K562 (cell line): ENCODE data around the gene RDM1. TPM values are rescaled to one million over a fixed set of nuclear protein-coding genes. Genes with fewer than 3 reads are reported as not detected.

Source experiments
- ATAC-seq: fragments of 200-7000 bp; cut with Tn5 transposase; 3 replicates; pipeline ENCODE4 v1.9.1; 2020; ENCODE audit warnings: moderate library complexity
- BruUV-seq: library from RNA; stranded (reverse); fragments of 400-500 nt; replicated peaks from 2 replicates; lab custom pipeline; 2021; lab: Mats Ljungman, UMichigan
- CTCF ChIA-PET: fragments of 300-600 bp; formaldehyde crosslinking; extraction: SDS; loops from one replicate; lab custom pipeline; 2021; ENCODE audit warnings: low intra/inter-chr PET ratio; lab: Yijun Ruan, JAX
- POLR2A ChIA-PET: fragments of 300-600, 350-650 bp; sonication (Branson Sonifier 250); formaldehyde crosslinking; extraction: SDS; loops from one replicate; lab custom pipeline; 2021; ENCODE audit warnings: antibody characterized with exemption, inconsistent platforms; lab: Yijun Ruan, JAX
- DNase-seq, 4 experiments: peaks; one replicate each; pipeline versions ENCODE4 v3.0.0 to v3.0.0-alpha.2; 2011 to 2018; ENCODE audit warnings: low spot score in 3 of 4, mixed read lengths in 3 of 4; ENCODE audit errors: extremely low read depth in 1 of 4
- FAIRE-seq: peaks from 2 replicates; lab custom pipeline; 2011; peaks lifted over from hg19 to GRCh38; lab: Jason Lieb, UNC
- H2AFZ ChIP-seq: 2 replicates; pipeline ENCODE4 v1.6.0; 2011; ENCODE audit warnings: low read depth, low read length, control low read depth, inconsistent platforms
- H3K27ac ChIP-seq: fragments of 200-600 bp; 3 replicates; pipeline ENCODE4 v1.8.0; 2011; ENCODE audit warnings: low read depth, mild to moderate bottlenecking, control low read depth, inconsistent platforms, low read length, moderate library complexity, mixed read lengths; ENCODE audit errors: extremely low read depth
- H3K27me3 ChIP-seq, 2 experiments: fragments of 300-600 bp in 1 of 2; 2 replicates in 1 of 2; 3 replicates in 1 of 2; pipeline versions ENCODE4 v1.6.0 to v1.8.0; 2011; ENCODE audit warnings: inconsistent platforms in 2 of 2, low read length in 2 of 2, mild to moderate bottlenecking in 1 of 2, mixed read lengths in 1 of 2, moderate library complexity in 1 of 2; ENCODE audit not compliant: control insufficient read depth in 2 of 2, insufficient read depth in 2 of 2
- H3K36me3 ChIP-seq: fragments of 300-600 bp; 3 replicates; pipeline ENCODE4 v1.8.0; 2011; ENCODE audit warnings: mild to moderate bottlenecking, low read length, inconsistent platforms; ENCODE audit not compliant: control insufficient read depth, insufficient read depth
- H3K4me1 ChIP-seq, 2 experiments: fragments of 200-600 bp in 1 of 2; replicated peaks in 1 of 2; 2 replicates in 1 of 2; 3 replicates in 1 of 2; pipeline versions ENCODE4 v1.5.1 to v1.8.0; 2011; ENCODE audit warnings: inconsistent platforms in 2 of 2, low read length in 2 of 2, mild to moderate bottlenecking in 1 of 2, mixed read lengths in 1 of 2, moderate library complexity in 1 of 2; ENCODE audit not compliant: control insufficient read depth in 2 of 2, insufficient read depth in 2 of 2
- H3K4me2 ChIP-seq: 2 replicates; pipeline ENCODE4 v1.6.1; 2011; ENCODE audit warnings: low read length, control low read depth, inconsistent platforms, mixed read lengths; ENCODE audit not compliant: insufficient read depth
- H3K4me3 ChIP-seq: fragments of 200-600 bp; sonication (generic), shearing (Covaris generic); 2 replicates; pipeline ENCODE4 v1.5.1; 2016; ENCODE audit warnings: control low read depth, inconsistent platforms
- H3K79me2 ChIP-seq: fragments of 200-600 bp; 3 replicates; pipeline ENCODE4 v1.8.0; 2011; ENCODE audit warnings: low read length, inconsistent platforms; ENCODE audit not compliant: control insufficient read depth, insufficient read depth
- H3K9ac ChIP-seq, 2 experiments: 2 replicates each; pipeline versions ENCODE4 v1.6.0 to v1.6.1; 2011; ENCODE audit warnings: low read depth in 2 of 2, low read length in 2 of 2, control low read depth in 1 of 2, inconsistent platforms in 1 of 2, mild to moderate bottlenecking in 1 of 2, mixed read lengths in 1 of 2; ENCODE audit not compliant: insufficient read depth in 1 of 2
- H3K9me1 ChIP-seq: one replicate; pipeline ENCODE4 v1.6.0; 2011; ENCODE audit warnings: inconsistent platforms, mild to moderate bottlenecking, low read length, moderate library complexity; ENCODE audit not compliant: control insufficient read depth, insufficient read depth
- H3K9me3 ChIP-seq: replicated peaks from 2 replicates; pipeline ENCODE4 v1.5.1; 2011; ENCODE audit warnings: low read depth, low read length, inconsistent platforms; ENCODE audit not compliant: control insufficient read depth, insufficient read depth
- H4K20me1 ChIP-seq: replicated peaks from 2 replicates; pipeline ENCODE4 v1.6.1; 2011; ENCODE audit warnings: low read length, inconsistent platforms, mixed read lengths; ENCODE audit not compliant: control insufficient read depth, insufficient read depth
- ESRRA ChIP-seq: fragments of 450-650 bp; IDR thresholded peaks from 2 replicates; pipeline ENCODE4 v1.6.1; 2014; ENCODE audit warnings: low read depth, mild to moderate bottlenecking, moderate library complexity, borderline replicate concordance
- ETS2 ChIP-seq: IDR thresholded peaks from 2 replicates; pipeline ENCODE4 v1.6.1; 2016; ENCODE audit warnings: borderline replicate concordance, missing genetic modification characterization, mild to moderate bottlenecking, moderate library complexity, missing compliant biosample characterization; ENCODE audit not compliant: poor library complexity, severe bottlenecking
- HNRNPH1 ChIP-seq: fragments of 200-400 bp; formaldehyde crosslinking; optimal IDR thresholded peaks from 2 replicates; pipeline ENCODE3; 2017; ENCODE audit warnings: low read depth, mild to moderate bottlenecking, low read length, moderate library complexity
- KLF16 ChIP-seq: IDR thresholded peaks from 2 replicates; pipeline ENCODE4 v1.6.1; 2016; ENCODE audit warnings: antibody characterized with exemption
- NFE2 ChIP-seq: IDR thresholded peaks from 2 replicates; pipeline ENCODE4 v1.6.1; 2014; ENCODE audit warnings: antibody characterized with exemption, low read depth
- RFX1 ChIP-seq: fragments of 450-650 bp; IDR thresholded peaks from 2 replicates; pipeline ENCODE4 v1.6.1; 2016; ENCODE audit warnings: mild to moderate bottlenecking, moderate library complexity
- RUNX1 ChIP-seq: sonication (generic); IDR thresholded peaks from 2 replicates; pipeline ENCODE4 v1.6.1; 2016; ENCODE audit warnings: antibody characterized with exemption, low read depth
- SETDB1 ChIP-seq: IDR thresholded peaks from one replicate; pipeline ENCODE4 v1.6.1; 2012; ENCODE audit warnings: low read length, control low read depth, inconsistent platforms
- SP2 ChIP-seq: IDR thresholded peaks from 2 replicates; pipeline ENCODE4 v1.6.1; 2011; ENCODE audit warnings: mild to moderate bottlenecking, low read depth, low read length, moderate library complexity; ENCODE audit not compliant: poor library complexity, severe bottlenecking; ENCODE audit errors: extremely low read depth
- ZC3H11A ChIP-seq: IDR thresholded peaks from 2 replicates; pipeline ENCODE4 v1.6.1; 2012; ENCODE audit warnings: low read depth, low read length, improper control_type of control experiment
- ZNF696 ChIP-seq: fragments of 250-450 bp; sonication (Bioruptor Pico); conservative IDR thresholded peaks from 2 replicates; pipeline ENCODE4 v1.4.0; 2020; ENCODE audit warnings: mild to moderate bottlenecking, moderate library complexity
- WGBS: fragments of 100-300 bp; shearing (Covaris generic); methylation state at CpG from one replicate; pipeline ENCODE4 v1.1.6; 2016; ENCODE audit warnings: low coverage, mixed read lengths; ENCODE audit not compliant: insufficient coverage; ENCODE audit errors: missing lambda C conversion rate; 5-methylcytosine and 5-hydroxymethylcytosine counted together
- in situ Hi-C: fragments of 300-500 bp; cut with MboI; formaldehyde crosslinking; loops from 4 replicates; pipeline ENCODE4 v1.15.0; 2018; ENCODE audit warnings: inconsistent platforms, mixed read lengths
- intact Hi-C: fragments of 100-400 bp; cut with micrococcal nuclease; formaldehyde crosslinking; loops from 2 replicates; pipeline ENCODE4 v1.14.2; 2022
- polyA plus RNA-seq, 8 experiments: library from polyadenylated mRNA; depleted of rRNA in 4 of 8; stranded (reverse) in 5 of 8; unstranded in 3 of 8; fragments of >200 nt; fragmentation: Nextera tagmentation in 2 of 8; fragmentation: Illumina TruSeq in 1 of 8; extraction: Ambion mirVana in 2 of 8; extraction: Trizol in 1 of 8; gene quantifications; 2 replicates each; pipeline versions ENCODE4 v1.2.1 to v1.2.3, GENCODE V29; 2011 to 2014; ENCODE audit warnings: inconsistent platforms in 1 of 8, missing spikeins in 1 of 8
- total RNA-seq, 7 experiments: library from RNA; depleted of rRNA in 6 of 7; stranded (reverse); fragments of >200 nt in 6 of 7; fragmentation: Illumina TruSeq in 2 of 7; extraction: Trizol in 2 of 7; gene quantifications; 2 replicates each; pipeline versions ENCODE4 v1.2.1 to v1.2.3, GENCODE V29; 2011 to 2021; ENCODE audit warnings: low replicate concordance in 1 of 7

The RDM1 gene
- total and polyA plus RNA-seq, 9 of the 15 experiments (the other 6 are each of a cell fraction or from before 2014, with no cell fraction given): 2.5 to 11.2 (median 5.4) TPM

DNA sequence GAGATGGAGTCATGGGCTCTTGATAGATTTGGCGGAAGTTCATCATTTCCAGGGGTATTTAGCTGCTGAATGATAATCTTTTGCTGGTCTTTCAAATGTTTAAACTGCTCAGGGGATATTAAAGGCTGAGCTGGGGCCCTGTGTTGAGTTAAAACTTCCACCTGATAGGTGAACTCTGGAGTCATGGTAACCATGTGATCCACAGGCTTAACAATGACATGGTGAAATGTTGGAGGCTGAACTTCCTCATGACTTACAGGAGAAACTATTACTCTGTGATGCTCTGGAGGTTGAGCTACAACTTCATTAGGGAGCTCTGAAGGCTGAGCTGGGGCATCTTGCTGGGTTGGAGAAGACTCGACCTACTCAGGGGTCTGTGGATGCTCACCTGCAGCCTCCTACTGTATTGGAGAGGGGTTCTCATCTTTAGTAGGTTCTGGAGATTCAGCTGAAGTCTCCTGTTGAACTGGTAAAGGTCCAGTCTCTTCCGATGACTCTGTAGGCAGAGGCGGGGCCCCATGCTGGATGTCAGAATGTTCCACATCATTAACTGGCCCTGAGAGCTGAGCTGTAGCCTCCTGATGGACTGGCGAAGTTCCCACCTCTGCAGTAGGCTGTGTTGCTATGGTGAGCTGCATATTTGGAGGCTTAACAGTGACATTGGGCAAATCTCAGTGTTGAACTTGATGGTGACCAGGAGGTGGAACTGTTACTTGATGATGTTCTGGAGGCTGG is 24.2 kb downstream of the RDM1 start:
- no peak for FAIRE-seq
- H3K9me3 ChIP-seq: no peaks in the 10 kb centered on the region
- peaks cover under 1 to 10% of the 10 kb centered on the region in 2 experiments; a peak in 4 of 5 replicates for H3K4me1 ChIP-seq
- H3K9ac ChIP-seq: no peak overlapping the region
- ChIA-PET POLR2A (interaction anchor here (1.1 to 2.4 kb wide), 2 partner anchors 9 to 25 kb away, joined by 4 to 7 read pairs; no protein-coding TSS in a partner anchor), CTCF (no interaction called here)
- H3K36me3 ChIP-seq: no peaks in the 10 kb centered on the region
- ATAC-seq: no peak
- intact Hi-C loops (no loop called here), in situ Hi-C loops (no loop called here)
- no peak overlapping the region for H3K27ac ChIP-seq
- WGBS: 48% methylated on average over 5 of the region's 5 CpGs
- TF ChIP-seq KLF16 (no peak), RFX1 (peak; percentile 60; the same call in 1 of the 2 replicates), NFE2 (0 out of 2 replicates have a peak, but pooled peaks have one; percentile 10)
- H3K4me2 ChIP-seq: no peak overlapping the region
- H3K9me1 ChIP-seq: no peaks in the 10 kb centered on the region
- H2AFZ ChIP-seq: peak overlapping the region; percentile 27; the same call in 1 of the 2 replicates
- BruUV-seq: no TSS peak
- no peaks in the 10 kb centered on the region for H3K27me3 ChIP-seq
- DNase-seq: no peak
- no peaks in the 10 kb centered on the region for H4K20me1 ChIP-seq
- no peak overlapping the region for H3K4me3 ChIP-seq
- no peaks in the 10 kb centered on the region for H3K79me2 ChIP-seq

DNA sequence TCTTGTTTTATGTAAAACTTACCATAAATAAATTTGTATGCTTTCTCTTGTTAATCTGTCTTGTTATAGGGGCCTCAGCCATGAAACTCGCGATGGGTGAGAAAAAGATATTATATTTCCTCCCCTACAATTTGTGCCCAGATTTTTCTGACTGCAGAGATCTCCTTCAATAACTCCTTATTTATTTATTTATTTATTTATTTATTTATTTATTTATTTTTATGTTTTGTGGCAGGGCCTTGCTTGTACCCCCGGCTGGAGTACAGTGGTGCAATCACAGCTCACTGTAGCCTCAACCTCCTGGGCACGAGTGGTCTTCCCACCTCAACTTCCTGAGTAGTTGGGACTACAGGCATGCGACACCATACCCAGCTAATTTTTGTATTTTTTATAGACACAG is 27.1 kb downstream of the RDM1 start:
- no peak for TF ChIP-seq SETDB1
- no peak for TF ChIP-seq ESRRA
- no peak for TF ChIP-seq SP2
- TF ChIP-seq RUNX1: no peak
- TF ChIP-seq ETS2 (tag): no peak
- TF ChIP-seq HNRNPH1: no peak
- TF ChIP-seq ZC3H11A: peak; percentile 34; the same call in 1 of the 2 replicates
- no peak for TF ChIP-seq ZNF696
- Histone ChIP-seq H3K9ac (no peak overlapping the region), H2AFZ (no peak overlapping the region), H3K4me2 (no peak overlapping the region), H3K4me3 (no peak overlapping the region), H4K20me1 (no peaks in the 10 kb centered on the region), H3K4me1 (peaks cover 9 to 14% of the 10 kb centered on the region in 2 experiments; a peak in 4 of 5 replicates), H3K9me1 (no peaks in the 10 kb centered on the region), H3K27me3 (no peaks in the 10 kb centered on the region), H3K27ac (no peak overlapping the region), H3K79me2 (no peaks in the 10 kb centered on the region), H3K9me3 (no peaks in the 10 kb centered on the region), H3K36me3 (no peaks in the 10 kb centered on the region)
- intact Hi-C loops (no loop called here), in situ Hi-C loops (no loop called here)
- no TSS peak for BruUV-seq
- no peak for FAIRE-seq
- no peak for ATAC-seq
- no peak for DNase-seq
- WGBS: 85% methylated on average over 5 of the region's 5 CpGs
- ChIA-PET CTCF (no interaction called here), POLR2A (interaction anchor here (1.4 kb wide), 1 partner anchor 10 kb away, joined by 3 read pairs; no protein-coding TSS in a partner anchor)
